Measurements from ENCODE around the gene RBM39.

GRCh38 chr20:35702051-35702823, 39.8 kb downstream of the RBM39 start:
- TF ChIP-seq PHF21A (IDR thresholded peaks at IDR 0.05; ENCODE audit: borderline replicate concordance, low read depth) (no peak), FOXO4 (CRISPR knock-in tag; IDR thresholded peaks at IDR 0.05) (no peak), NFIX (CRISPR knock-in tag; IDR thresholded peaks at IDR 0.05; ENCODE audit: low read depth) (no peak), CTCF (IDR thresholded peaks at IDR 0.05 in 2 of 3, conservative IDR thresholded peaks at IDR 0.05 in 1 of 3; ENCODE audit: insufficient read depth in 2 of 3, low read depth in 1 of 3, low read length in 3 of 3) (no peak), FUS (optimal IDR thresholded peaks at IDR 0.05; ENCODE audit: low read depth, low read length) (no peak), E2F1 (CRISPR knock-in tag; IDR thresholded peaks at IDR 0.05) (no peak), ATF6 (CRISPR knock-in tag; IDR thresholded peaks at IDR 0.05) (no peak), ZNF76 (CRISPR knock-in tag; IDR thresholded peaks at IDR 0.05; ENCODE audit: borderline replicate concordance) (no peak), ETV5 (CRISPR knock-in tag; IDR thresholded peaks at IDR 0.05; ENCODE audit: low read depth) (no peak), FOSL1 (tag; conservative IDR thresholded peaks at IDR 0.05) (no peak), REST (IDR thresholded peaks at IDR 0.05; ENCODE audit: borderline replicate concordance) (no peak), REST (CRISPR knock-in tag; IDR thresholded peaks at IDR 0.05; ENCODE audit: low read depth) (no peak), POLR2A (conservative IDR thresholded peaks at IDR 0.05) (peak; percentile 71), ETV1 (tag; conservative IDR thresholded peaks at IDR 0.05; ENCODE audit: low read depth) (no peak), NFIC (IDR thresholded peaks at IDR 0.05) (no peak)
